HL-60 (cell line): Measurements from ENCODE around the gene EIPR1.

Experiments used
- GABPA ChIP-seq: IDR thresholded peaks from 2 replicates; pipeline ENCODE4 v1.6.1; 2012; ENCODE audit warnings: low read depth
- POLR2AphosphoS5 ChIP-seq: IDR thresholded peaks from 2 replicates; pipeline ENCODE4 v1.6.1; 2012; ENCODE audit warnings: low read depth
- SPI1 ChIP-seq: IDR thresholded peaks from 2 replicates; pipeline ENCODE4 v1.6.1; 2012; ENCODE audit warnings: low read depth, mild to moderate bottlenecking, borderline replicate concordance
- TF ChIP-seq, protein P1 (sequence below): IDR thresholded peaks from one replicate; pipeline ENCODE4 v1.5.1; 2011; ENCODE audit warnings: low read length, control low read depth, inconsistent platforms; ENCODE audit not compliant: insufficient read depth
- TF ChIP-seq, protein P2 (sequence below): IDR thresholded peaks from 2 replicates; pipeline ENCODE4 v1.6.1; 2012; ENCODE audit warnings: low read depth; ENCODE audit not compliant: insufficient replicate concordance

DNA sequence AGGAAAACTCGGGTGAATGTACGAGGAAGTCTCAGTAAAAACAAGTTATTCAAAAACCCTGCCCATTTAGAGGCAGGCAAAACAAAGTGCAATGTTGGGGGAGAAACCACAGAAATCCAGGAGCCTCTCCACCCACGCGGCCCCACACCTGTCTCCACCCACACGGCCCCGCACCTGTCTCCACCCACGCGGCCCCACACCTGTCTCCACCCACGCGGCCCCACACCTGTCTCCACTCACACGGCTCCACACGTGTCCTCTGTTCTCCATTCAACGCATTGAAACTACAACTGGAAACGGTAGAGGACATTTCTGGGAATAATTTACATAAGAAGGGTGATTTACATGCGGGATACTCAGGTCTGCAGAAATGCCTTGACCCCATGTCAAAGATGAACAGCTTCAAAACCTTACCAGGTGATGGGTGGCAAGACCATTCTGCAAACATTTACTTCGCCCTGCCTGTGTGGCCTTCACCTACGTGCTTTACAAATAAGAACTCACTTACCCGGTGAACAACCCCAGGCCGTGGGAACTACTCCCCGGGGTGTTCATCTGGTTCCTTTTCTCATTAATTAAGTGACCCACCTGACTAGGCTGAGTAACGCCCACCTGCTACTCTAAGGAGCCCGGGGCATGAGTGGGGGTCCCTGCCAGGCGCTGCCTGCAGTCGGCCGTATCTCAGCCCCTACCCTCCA, 100.4 kb downstream of the EIPR1 start:
- TF ChIP-seq, protein P1, sequence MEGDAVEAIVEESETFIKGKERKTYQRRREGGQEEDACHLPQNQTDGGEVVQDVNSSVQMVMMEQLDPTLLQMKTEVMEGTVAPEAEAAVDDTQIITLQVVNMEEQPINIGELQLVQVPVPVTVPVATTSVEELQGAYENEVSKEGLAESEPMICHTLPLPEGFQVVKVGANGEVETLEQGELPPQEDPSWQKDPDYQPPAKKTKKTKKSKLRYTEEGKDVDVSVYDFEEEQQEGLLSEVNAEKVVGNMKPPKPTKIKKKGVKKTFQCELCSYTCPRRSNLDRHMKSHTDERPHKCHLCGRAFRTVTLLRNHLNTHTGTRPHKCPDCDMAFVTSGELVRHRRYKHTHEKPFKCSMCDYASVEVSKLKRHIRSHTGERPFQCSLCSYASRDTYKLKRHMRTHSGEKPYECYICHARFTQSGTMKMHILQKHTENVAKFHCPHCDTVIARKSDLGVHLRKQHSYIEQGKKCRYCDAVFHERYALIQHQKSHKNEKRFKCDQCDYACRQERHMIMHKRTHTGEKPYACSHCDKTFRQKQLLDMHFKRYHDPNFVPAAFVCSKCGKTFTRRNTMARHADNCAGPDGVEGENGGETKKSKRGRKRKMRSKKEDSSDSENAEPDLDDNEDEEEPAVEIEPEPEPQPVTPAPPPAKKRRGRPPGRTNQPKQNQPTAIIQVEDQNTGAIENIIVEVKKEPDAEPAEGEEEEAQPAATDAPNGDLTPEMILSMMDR, result no peak
- TF ChIP-seq GABPA, result no peak
- no peak for TF ChIP-seq POLR2AphosphoS5
- TF ChIP-seq, protein P2, sequence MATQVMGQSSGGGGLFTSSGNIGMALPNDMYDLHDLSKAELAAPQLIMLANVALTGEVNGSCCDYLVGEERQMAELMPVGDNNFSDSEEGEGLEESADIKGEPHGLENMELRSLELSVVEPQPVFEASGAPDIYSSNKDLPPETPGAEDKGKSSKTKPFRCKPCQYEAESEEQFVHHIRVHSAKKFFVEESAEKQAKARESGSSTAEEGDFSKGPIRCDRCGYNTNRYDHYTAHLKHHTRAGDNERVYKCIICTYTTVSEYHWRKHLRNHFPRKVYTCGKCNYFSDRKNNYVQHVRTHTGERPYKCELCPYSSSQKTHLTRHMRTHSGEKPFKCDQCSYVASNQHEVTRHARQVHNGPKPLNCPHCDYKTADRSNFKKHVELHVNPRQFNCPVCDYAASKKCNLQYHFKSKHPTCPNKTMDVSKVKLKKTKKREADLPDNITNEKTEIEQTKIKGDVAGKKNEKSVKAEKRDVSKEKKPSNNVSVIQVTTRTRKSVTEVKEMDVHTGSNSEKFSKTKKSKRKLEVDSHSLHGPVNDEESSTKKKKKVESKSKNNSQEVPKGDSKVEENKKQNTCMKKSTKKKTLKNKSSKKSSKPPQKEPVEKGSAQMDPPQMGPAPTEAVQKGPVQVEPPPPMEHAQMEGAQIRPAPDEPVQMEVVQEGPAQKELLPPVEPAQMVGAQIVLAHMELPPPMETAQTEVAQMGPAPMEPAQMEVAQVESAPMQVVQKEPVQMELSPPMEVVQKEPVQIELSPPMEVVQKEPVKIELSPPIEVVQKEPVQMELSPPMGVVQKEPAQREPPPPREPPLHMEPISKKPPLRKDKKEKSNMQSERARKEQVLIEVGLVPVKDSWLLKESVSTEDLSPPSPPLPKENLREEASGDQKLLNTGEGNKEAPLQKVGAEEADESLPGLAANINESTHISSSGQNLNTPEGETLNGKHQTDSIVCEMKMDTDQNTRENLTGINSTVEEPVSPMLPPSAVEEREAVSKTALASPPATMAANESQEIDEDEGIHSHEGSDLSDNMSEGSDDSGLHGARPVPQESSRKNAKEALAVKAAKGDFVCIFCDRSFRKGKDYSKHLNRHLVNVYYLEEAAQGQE, result no peak
- no peak for TF ChIP-seq SPI1
